Naive thymus-derived CD8-positive, alpha-beta T cell (primary cell): Measurements from ENCODE around the gene BROX. TPM values are rescaled to one million over a fixed set of nuclear protein-coding genes. Genes with fewer than 3 reads are reported as not detected.
"Not testable (repeated sequence)": the region's sequence is repeated elsewhere in the genome, so short reads cannot be mapped to it uniquely, and the experiment has no call there.

Experiments used
- ATAC-seq, 2 donors: fragments of 150-1000 bp; cut with Tn5 transposase in 1 of 2; sonication (Bioruptor Pico), chemical (Tn5 transposase) in 1 of 2; 1 replicate in 1 of 2; 2 replicates in 1 of 2; pipeline ENCODE4 v1.10.0; 2021; ENCODE audit warnings: mild to moderate bottlenecking in 2 of 2, moderate library complexity in 2 of 2
- POLR2A ChIA-PET: fragments of 350-600 bp; sonication (Branson Sonifier 250); formaldehyde crosslinking; loops from one replicate; lab custom pipeline; 2021; ENCODE audit warnings: antibody characterized with exemption; lab: Charles Lee
- DNase-seq, 10 donors: peaks; one replicate each; pipeline versions ENCODE4 v3.0.0 to v3.0.0-alpha.2; 2020 to 2022
- H3K27ac Mint-ChIP-seq, 10 donors: one replicate each; pipeline ENCODE4 v1.8.0; 2020 to 2022; ENCODE audit warnings: mild to moderate bottlenecking in 10 of 10, mixed read lengths in 10 of 10, moderate library complexity in 4 of 10, inconsistent platforms in 1 of 10
- H3K27me3 Mint-ChIP-seq, 5 donors: one replicate each; pipeline ENCODE4 v1.8.0; 2021 to 2022; ENCODE audit warnings: mixed read lengths in 5 of 5
- H3K36me3 Mint-ChIP-seq, 3 donors: one replicate each; pipeline ENCODE4 v1.8.0; 2020 to 2022; ENCODE audit warnings: mixed read lengths in 3 of 3, mild to moderate bottlenecking in 2 of 3, inconsistent platforms in 1 of 3
- H3K4me1 Mint-ChIP-seq, 4 donors: one replicate each; pipeline ENCODE4 v1.8.0; 2021 to 2022; ENCODE audit warnings: mixed read lengths in 4 of 4
- H3K4me3 Mint-ChIP-seq, 10 donors: one replicate each; pipeline ENCODE4 v1.8.0; 2020 to 2022; ENCODE audit warnings: mild to moderate bottlenecking in 10 of 10, mixed read lengths in 10 of 10, moderate library complexity in 6 of 10, inconsistent platforms in 1 of 10
- H3K9me3 Mint-ChIP-seq, 9 donors: one replicate each; pipeline ENCODE4 v1.8.0; 2020 to 2022; ENCODE audit warnings: mixed read lengths in 9 of 9, mild to moderate bottlenecking in 3 of 9, inconsistent platforms in 1 of 9, moderate library complexity in 1 of 9
- polyA plus RNA-seq, 3 donors: library from polyadenylated mRNA; unstranded; fragments of 300-500 nt; fragmentation: Illumina TruSeq; gene quantifications; one replicate each; pipeline ENCODE4 v1.2.3, GENCODE V29; 2021
- total RNA-seq, 8 experiments: library from RNA in 2 of 8; stranded (reverse) in 2 of 8; gene quantifications; one replicate each; pipeline ENCODE4 v1.2.3 and lab custom pipeline; 2021 to 2026

BROX gene, protein sequence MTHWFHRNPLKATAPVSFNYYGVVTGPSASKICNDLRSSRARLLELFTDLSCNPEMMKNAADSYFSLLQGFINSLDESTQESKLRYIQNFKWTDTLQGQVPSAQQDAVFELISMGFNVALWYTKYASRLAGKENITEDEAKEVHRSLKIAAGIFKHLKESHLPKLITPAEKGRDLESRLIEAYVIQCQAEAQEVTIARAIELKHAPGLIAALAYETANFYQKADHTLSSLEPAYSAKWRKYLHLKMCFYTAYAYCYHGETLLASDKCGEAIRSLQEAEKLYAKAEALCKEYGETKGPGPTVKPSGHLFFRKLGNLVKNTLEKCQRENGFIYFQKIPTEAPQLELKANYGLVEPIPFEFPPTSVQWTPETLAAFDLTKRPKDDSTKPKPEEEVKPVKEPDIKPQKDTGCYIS
- total RNA-seq (10 to 100 TPM; 51.3 to 53.3 TPM), polyA plus RNA-seq (10 to 100 TPM in 1 of 3 donors, 1 to 10 TPM in 2; 8.6 to 10.2 (median 9.2) TPM), total RNA-seq (lab: John Stamatoyannopoulos, UW) (40.2 to 88.0 (median 43.9) reads per million in 6 experiments)

- POLR2A ChIA-PET = interaction anchor here (0.7 to 2.3 kb wide), 24 partner anchors 9 to 1722 kb away, joined by 3 to 55 read pairs (median 5); partner anchors contain the start of genes CAPN2, DUSP10, MIA3 and TAF1A
- Mint-ChIP-seq H3K4me1 (peaks cover 11 to 61% (median 52%) of the 10 kb centered on the region in 4 donors), H3K4me3 (peak within 1 kb of the TSS; percentile 96 to 100 (median 97)), H3K27ac (peak within 1 kb of the TSS; percentile 99 to 100 (median 100)), H3K36me3 (peaks cover 8 to 24% (median 14%) of the 10 kb centered on the region in 3 donors), H3K9me3 (no peaks in the 10 kb centered on the region), H3K27me3 (no peaks in the 10 kb centered on the region)
- DNase-seq = peak; percentile 84 to 99 (median 95)
- ATAC-seq = peak; percentile 72 to 74
These were observed at the start of gene BROX, which contains the start of gene AIDA for GRCh38 chr1:222712253-222713090. TSS of gene BROX (plus strand) at chr1:222712564. CDS start at chr1:222715700, 3,136 bp downstream. TSS of gene AIDA (minus strand) at chr1:222712491. CDS start at chr1:222712317, 174 bp downstream.

GRCh38 chr1:222663431-222663934 lies 48.9 kb upstream of the BROX start:
- peaks cover 5 to 21% (median 10%) of the 10 kb centered on the region in 4 donors for H3K4me1 Mint-ChIP-seq
- ATAC-seq (no peak), DNase-seq (no peak)
- no peaks in the 10 kb centered on the region for H3K27me3 Mint-ChIP-seq
- POLR2A ChIA-PET = no interaction called here
- H3K36me3 Mint-ChIP-seq = peaks cover 9 to 91% (median 32%) of the 10 kb centered on the region in 3 donors
- H3K27ac Mint-ChIP-seq = peak overlapping the region in 7 of 10 donors; percentile 7 to 60 (median 29)
- no peak overlapping the region for H3K4me3 Mint-ChIP-seq
- no peaks in the 10 kb centered on the region for H3K9me3 Mint-ChIP-seq

DNA sequence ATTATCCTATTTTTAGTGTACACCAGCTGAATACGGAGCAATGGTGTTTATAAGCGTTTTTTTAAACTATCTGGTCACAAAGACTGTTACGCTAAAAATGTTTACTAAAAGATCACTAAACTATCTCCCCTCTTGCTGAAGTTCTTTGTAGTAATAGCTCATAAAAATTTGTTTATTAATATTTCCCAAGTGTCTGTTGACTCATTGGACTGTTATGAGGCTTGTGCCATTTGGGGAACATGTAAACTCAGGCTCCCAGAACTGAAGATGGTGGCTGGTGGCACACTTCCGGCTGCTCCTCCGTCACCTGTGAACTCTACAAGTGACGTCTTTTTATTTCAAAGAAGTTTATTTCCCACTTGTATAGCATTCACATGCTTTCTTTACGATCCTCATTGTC lies 46.4 kb upstream of the BROX start:
- Mint-ChIP-seq H3K9me3 (no peaks in the 10 kb centered on the region), H3K36me3 (peaks cover 4 to 80% (median 20%) of the 10 kb centered on the region in 3 donors), H3K27me3 (no peaks in the 10 kb centered on the region), H3K4me1 (peaks cover 6 to 28% (median 22%) of the 10 kb centered on the region in 4 donors), H3K4me3 (no peak overlapping the region), H3K27ac (peak overlapping the region in 3 of 10 donors; percentile 41 to 73 (median 68))
- POLR2A ChIA-PET = no interaction called here
- DNase-seq = no peak
- ATAC-seq = no peak

GRCh38 chr1:222668184-222668583 lies 44.2 kb upstream of the BROX start:
- peak overlapping the region in 2 of 10 donors; percentile 51 to 55 for H3K27ac Mint-ChIP-seq
- H3K9me3 Mint-ChIP-seq, ATAC-seq, POLR2A ChIA-PET, DNase-seq, H3K4me3 Mint-ChIP-seq, H3K27me3 Mint-ChIP-seq: not testable (repeated sequence)
- peaks cover 7 to 24% (median 21%) of the 10 kb centered on the region in 4 donors for H3K4me1 Mint-ChIP-seq
- H3K36me3 Mint-ChIP-seq = peaks cover 4 to 78% (median 28%) of the 10 kb centered on the region in 3 donors

DNA sequence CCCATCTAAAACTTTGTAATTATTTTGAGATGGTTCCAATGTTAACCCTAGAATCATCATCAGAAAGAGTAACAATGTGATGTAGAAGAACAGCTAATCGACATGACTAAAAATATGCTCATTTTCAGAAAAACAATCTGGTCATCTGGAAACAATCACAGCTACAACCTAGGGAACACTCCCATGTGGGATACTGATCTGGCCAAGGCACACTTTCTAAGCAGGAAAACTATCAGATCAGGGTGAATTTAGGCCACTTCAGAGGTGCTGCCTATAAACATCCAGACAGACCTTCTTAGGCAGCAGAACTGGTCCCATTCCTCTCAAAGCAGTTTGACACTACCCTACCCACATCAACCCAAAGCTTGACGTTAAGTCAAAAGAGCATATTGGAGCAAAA lies 43.3 kb upstream of the BROX start:
- peaks cover 8 to 24% (median 22%) of the 10 kb centered on the region in 4 donors for H3K4me1 Mint-ChIP-seq
- H3K27me3 Mint-ChIP-seq, DNase-seq, POLR2A ChIA-PET, H3K9me3 Mint-ChIP-seq, H3K4me3 Mint-ChIP-seq, ATAC-seq, H3K27ac Mint-ChIP-seq: not testable (repeated sequence)
- peaks cover 4 to 78% (median 26%) of the 10 kb centered on the region in 3 donors for H3K36me3 Mint-ChIP-seq

DNA sequence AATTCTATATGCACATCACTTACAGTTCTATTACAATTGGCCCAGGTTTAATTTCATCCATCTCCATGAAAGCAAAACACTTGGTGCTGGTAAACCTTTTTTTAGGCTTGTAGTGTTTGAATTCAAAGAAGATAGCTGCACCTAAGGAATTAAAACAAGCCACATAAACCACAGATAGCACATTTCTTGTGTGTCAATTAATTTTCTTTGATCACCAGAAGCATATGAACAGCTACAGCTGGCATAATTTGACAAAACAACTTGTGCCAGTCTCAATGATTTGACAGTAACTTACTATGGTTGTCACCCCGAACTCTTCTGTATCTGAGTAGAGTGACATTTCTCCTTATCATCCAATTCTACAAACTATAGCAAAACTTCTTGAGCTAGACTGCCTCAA lies 42.3 kb upstream of the BROX start:
- Mint-ChIP-seq H3K4me1 (peaks cover 8 to 24% (median 22%) of the 10 kb centered on the region in 4 donors), H3K4me3 (peak overlapping the region in 5 of 10 donors; percentile 2 to 51 (median 40)), H3K27me3 (no peaks in the 10 kb centered on the region), H3K27ac (peak overlapping the region; percentile 63 to 94 (median 87)), H3K9me3 (no peaks in the 10 kb centered on the region), H3K36me3 (peaks cover 0 to 80% (median 30%) of the 10 kb centered on the region in 3 donors)
- POLR2A ChIA-PET = interaction anchor here (0.7 kb wide), 1 partner anchor 43 kb away, joined by 3 read pairs; no protein-coding TSS in a partner anchor
- ATAC-seq (peak in 1 of 2 donors; percentile 47), DNase-seq (peak in 2 of 10 donors; percentile 16 to 29)

GRCh38 chr1:222680080-222680479 lies 32.3 kb upstream of the BROX start:
- no peak overlapping the region for H3K4me3 Mint-ChIP-seq
- ATAC-seq (no peak), DNase-seq (no peak)
- H3K27me3 Mint-ChIP-seq = no peaks in the 10 kb centered on the region
- no peaks in the 10 kb centered on the region for H3K9me3 Mint-ChIP-seq
- POLR2A ChIA-PET = interaction anchor here (0.6 to 1.1 kb wide), 2 partner anchors 22 to 30 kb away, joined by 3 to 4 read pairs; no protein-coding TSS in a partner anchor
- H3K4me1 Mint-ChIP-seq = no peaks in the 10 kb centered on the region
- H3K27ac Mint-ChIP-seq = peak overlapping the region in 5 of 10 donors; percentile 27 to 74 (median 41)
- peaks cover 0 to 54% (median 11%) of the 10 kb centered on the region in 3 donors for H3K36me3 Mint-ChIP-seq

GRCh38 chr1:222691016-222691415 lies 21.3 kb upstream of the BROX start:
- no peak for DNase-seq
- Mint-ChIP-seq H3K36me3 (peaks cover 0 to 45% (median 9%) of the 10 kb centered on the region in 3 donors), H3K9me3 (no peaks in the 10 kb centered on the region), H3K4me3 (no peak overlapping the region), H3K27me3 (no peaks in the 10 kb centered on the region), H3K4me1 (peaks cover 5 to 23% (median 18%) of the 10 kb centered on the region in 4 donors), H3K27ac (peak overlapping the region in 5 of 10 donors; percentile 10 to 74 (median 34))
- POLR2A ChIA-PET = interaction anchor here (1.0 kb wide), 1 partner anchor 20 kb away, joined by 3 read pairs; no protein-coding TSS in a partner anchor
- ATAC-seq = no peak

GRCh38 chr1:222694927-222695326 lies 17.4 kb upstream of the BROX start:
- Mint-ChIP-seq H3K4me1 (peaks cover 7 to 32% (median 25%) of the 10 kb centered on the region in 4 donors), H3K36me3 (peaks cover 0 to 44% (median 5%) of the 10 kb centered on the region in 3 donors), H3K4me3 (no peak overlapping the region), H3K9me3 (no peaks in the 10 kb centered on the region), H3K27ac (peak overlapping the region in 1 of 10 donors; percentile 20), H3K27me3 (no peaks in the 10 kb centered on the region)
- DNase-seq (no peak), ATAC-seq (no peak)
- POLR2A ChIA-PET = no interaction called here

DNA sequence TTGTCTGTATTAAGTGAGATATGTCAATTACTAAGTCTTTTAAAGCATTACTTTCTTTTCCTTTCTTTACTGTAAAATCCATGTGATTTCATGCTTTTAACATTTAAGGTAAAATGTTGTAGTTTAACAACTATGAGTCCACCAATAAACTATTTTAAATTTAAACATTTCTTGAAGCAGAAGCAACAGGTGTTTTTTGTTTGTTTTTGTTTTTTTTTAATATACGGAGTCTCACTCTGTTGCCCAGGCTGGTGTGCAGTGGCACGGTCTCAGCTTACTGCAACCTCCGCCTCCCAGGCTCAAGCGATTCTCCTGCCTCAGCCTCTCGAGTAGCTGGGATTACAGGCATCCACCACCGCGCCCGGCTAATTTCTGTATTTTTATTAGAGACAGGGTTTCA lies 15.6 kb upstream of the BROX start:
- no peaks in the 10 kb centered on the region for H3K9me3 Mint-ChIP-seq
- no peak overlapping the region for H3K27ac Mint-ChIP-seq
- peaks cover 7 to 26% (median 23%) of the 10 kb centered on the region in 4 donors for H3K4me1 Mint-ChIP-seq
- no peaks in the 10 kb centered on the region for H3K27me3 Mint-ChIP-seq
- DNase-seq = no peak
- POLR2A ChIA-PET = no interaction called here
- H3K4me3 Mint-ChIP-seq = no peak overlapping the region
- ATAC-seq = no peak
- H3K36me3 Mint-ChIP-seq = peaks cover 0 to 50% (median 8%) of the 10 kb centered on the region in 3 donors

GRCh38 chr1:222697203-222697602 lies 15.2 kb upstream of the BROX start:
- Mint-ChIP-seq H3K27ac (no peak overlapping the region), H3K4me1 (peaks cover 7 to 26% (median 23%) of the 10 kb centered on the region in 4 donors), H3K9me3 (no peaks in the 10 kb centered on the region), H3K27me3 (no peaks in the 10 kb centered on the region), H3K36me3 (peaks cover 0 to 48% (median 11%) of the 10 kb centered on the region in 3 donors), H3K4me3 (no peak overlapping the region)
- no peak for DNase-seq
- POLR2A ChIA-PET = no interaction called here
- ATAC-seq = no peak

DNA sequence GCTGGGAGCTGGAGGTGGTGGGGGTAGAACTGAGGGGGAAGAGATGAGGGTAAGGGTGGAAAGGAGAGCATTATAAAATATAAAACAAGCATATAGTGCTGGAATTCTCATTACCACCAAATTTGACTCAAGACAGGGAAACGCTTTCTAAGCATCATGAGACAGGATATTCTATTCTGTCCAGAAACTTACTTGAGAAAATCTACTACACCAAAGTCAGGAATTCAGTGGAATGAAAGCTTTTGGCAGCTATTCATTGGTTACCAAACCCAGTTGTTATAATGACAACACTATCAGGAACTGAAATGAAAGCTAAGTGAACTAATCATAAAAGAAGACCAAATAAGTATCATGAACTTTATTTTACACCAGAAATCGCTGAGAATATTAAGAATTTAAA lies 14.5 kb upstream of the BROX start:
- H3K27ac Mint-ChIP-seq = peak overlapping the region in 2 of 10 donors; percentile 19 to 31
- no peaks in the 10 kb centered on the region for H3K27me3 Mint-ChIP-seq
- POLR2A ChIA-PET = no interaction called here
- no peaks in the 10 kb centered on the region for H3K9me3 Mint-ChIP-seq
- ATAC-seq (no peak), DNase-seq (no peak)
- peaks cover 0 to 48% (median 11%) of the 10 kb centered on the region in 3 donors for H3K36me3 Mint-ChIP-seq
- no peak overlapping the region for H3K4me3 Mint-ChIP-seq
- peaks cover 7 to 26% (median 23%) of the 10 kb centered on the region in 4 donors for H3K4me1 Mint-ChIP-seq
